Mesodermal cell (in vitro differentiated cells): ENCODE results near the gene ASB3.
"Not testable (repeated sequence)": the region's sequence is repeated elsewhere in the genome, so short reads cannot be mapped to it uniquely, and the experiment has no call there.

Experiments
- H3K27ac ChIP-seq: 2 replicates; pipeline ENCODE4 v1.7.0; 2013; ENCODE audit warnings: mild to moderate bottlenecking, low read depth, low read length, moderate library complexity; ENCODE audit not compliant: severe bottlenecking
- H3K36me3 ChIP-seq: 2 replicates; pipeline ENCODE4 v1.7.1; 2013; ENCODE audit warnings: mild to moderate bottlenecking, low read length, moderate library complexity; ENCODE audit not compliant: control insufficient read depth, insufficient read depth
- H3K4me1 ChIP-seq: one replicate; pipeline ENCODE4 v1.7.1; 2013; ENCODE audit warnings: mild to moderate bottlenecking, low read length; ENCODE audit not compliant: insufficient read depth, control insufficient read depth, poor library complexity, severe bottlenecking
- H3K4me3 ChIP-seq: 2 replicates; pipeline ENCODE4 v1.7.0; 2013; ENCODE audit warnings: low read length, control low read depth, mild to moderate bottlenecking; ENCODE audit not compliant: insufficient read depth, poor library complexity, severe bottlenecking; ENCODE audit errors: extremely low read depth
- H3K9me3 ChIP-seq: 2 replicates; pipeline ENCODE4 v1.7.1; 2013; ENCODE audit warnings: mild to moderate bottlenecking, low read length, moderate library complexity; ENCODE audit not compliant: control insufficient read depth
- WGBS, 2 experiments: methylation state at CpG; one replicate each; pipeline ENCODE4 v1.1.5; 2013; ENCODE audit warnings: missing lambda C conversion rate in 2 of 2; ENCODE audit not compliant: insufficient coverage in 2 of 2; 5-methylcytosine and 5-hydroxymethylcytosine counted together

ASB3 gene

GRCh38 chr2:53765767-53766166, 21.0 kb downstream of the ASB3 start:
- H3K4me1 ChIP-seq: no peaks in the 10 kb centered on the region
- WGBS, 2 experiments: 67 to 100% methylated on average over 1 of the region's 1 CpG
- no peaks in the 10 kb centered on the region for H3K9me3 ChIP-seq
- H3K36me3 ChIP-seq: peaks cover 14% of the 10 kb centered on the region
- H3K4me3 ChIP-seq: no peak overlapping the region
- no peak overlapping the region for H3K27ac ChIP-seq

GRCh38 chr2:53757206-53757605, 29.5 kb downstream of the ASB3 start:
- H3K4me3 ChIP-seq, H3K4me1 ChIP-seq, H3K27ac ChIP-seq, H3K9me3 ChIP-seq: not testable (repeated sequence)
- WGBS, 2 experiments: 95 to 98% methylated on average over 13 to 14 of the region's 14 CpGs
- H3K36me3 ChIP-seq: peaks cover 32% of the 10 kb centered on the region

GRCh38 chr2:53756644-53757043, 30.1 kb downstream of the ASB3 start:
- WGBS, 2 experiments: 93 to 97% methylated on average over 15 of the region's 15 CpGs
- no peak overlapping the region for H3K4me3 ChIP-seq
- peaks cover 29% of the 10 kb centered on the region for H3K36me3 ChIP-seq
- no peaks in the 10 kb centered on the region for H3K9me3 ChIP-seq
- peaks cover 4% of the 10 kb centered on the region for H3K4me1 ChIP-seq
- no peak overlapping the region for H3K27ac ChIP-seq

- Histone ChIP-seq H3K27ac (no peak overlapping the region), H3K4me1 (peaks cover 4% of the 10 kb centered on the region), H3K4me3 (no peak overlapping the region), H3K36me3 (peaks cover 29% of the 10 kb centered on the region), H3K9me3 (no peaks in the 10 kb centered on the region)
- no CpG with 5 or more reads among the region's 2 CpGs for WGBS, 2 experiments
These were observed 31.6 kb downstream of the ASB3 start for GRCh38 chr2:53755121-53755520.

GRCh38 chr2:53753041-53753440, 33.7 kb downstream of the ASB3 start:
- Histone ChIP-seq H3K27ac (no peak overlapping the region), H3K9me3 (no peaks in the 10 kb centered on the region), H3K36me3 (peaks cover 34% of the 10 kb centered on the region), H3K4me1 (peaks cover 4% of the 10 kb centered on the region), H3K4me3 (no peak overlapping the region)

GRCh38 chr2:53752385-53752784, 34.4 kb downstream of the ASB3 start:
- H3K36me3 ChIP-seq: peaks cover 36% of the 10 kb centered on the region
- no peaks in the 10 kb centered on the region for H3K9me3 ChIP-seq
- 70 to 100% methylated on average over 1 to 3 of the region's 4 CpGs for WGBS, 2 experiments
- H3K27ac ChIP-seq: no peak overlapping the region
- no peak overlapping the region for H3K4me3 ChIP-seq
- H3K4me1 ChIP-seq: peaks cover 4% of the 10 kb centered on the region

GRCh38 chr2:53751728-53752127, 35.0 kb downstream of the ASB3 start:
- H3K4me3 ChIP-seq: no peak overlapping the region
- no peaks in the 10 kb centered on the region for H3K9me3 ChIP-seq
- H3K27ac ChIP-seq: no peak overlapping the region
- no CpG with 5 or more reads among the region's 1 CpG for WGBS, 2 experiments
- peaks cover 34% of the 10 kb centered on the region for H3K36me3 ChIP-seq
- peaks cover 4% of the 10 kb centered on the region for H3K4me1 ChIP-seq

GRCh38 chr2:53750041-53750768, 36.5 kb downstream of the ASB3 start:
- H3K4me1 ChIP-seq: peaks cover 4% of the 10 kb centered on the region
- no peaks in the 10 kb centered on the region for H3K9me3 ChIP-seq
- H3K36me3 ChIP-seq: peaks cover 19% of the 10 kb centered on the region
- H3K4me3 ChIP-seq: no peak overlapping the region
- no peak overlapping the region for H3K27ac ChIP-seq
- WGBS, 2 experiments: 100% methylated on average over 1 of the region's 4 CpGs; no CpG with 5 or more reads in 1 of the 2 experiments

GRCh38 chr2:53744395-53745065, 42.2 kb downstream of the ASB3 start:
- Histone ChIP-seq H3K9me3 (no peaks in the 10 kb centered on the region), H3K36me3 (peaks cover 15% of the 10 kb centered on the region), H3K4me1 (no peaks in the 10 kb centered on the region), H3K4me3 (no peak overlapping the region), H3K27ac (no peak overlapping the region)
- 83% methylated on average over 1 of the region's 2 CpGs; no CpG with 5 or more reads in 1 of the 2 experiments for WGBS, 2 experiments

GRCh38 chr2:53740170-53740569, 46.6 kb downstream of the ASB3 start:
- no peak overlapping the region for H3K27ac ChIP-seq
- no peaks in the 10 kb centered on the region for H3K4me1 ChIP-seq
- no peak overlapping the region for H3K4me3 ChIP-seq
- no peaks in the 10 kb centered on the region for H3K9me3 ChIP-seq
- H3K36me3 ChIP-seq: peaks cover 12% of the 10 kb centered on the region

GRCh38 chr2:53739032-53739431, 47.7 kb downstream of the ASB3 start:
- Histone ChIP-seq H3K4me1 (no peaks in the 10 kb centered on the region), H3K36me3 (peaks cover 16% of the 10 kb centered on the region), H3K27ac (no peak overlapping the region), H3K4me3 (no peak overlapping the region), H3K9me3 (no peaks in the 10 kb centered on the region)
- WGBS, 2 experiments: no CpG with 5 or more reads among the region's 1 CpG
